GM12873 (cell line): Measurements from ENCODE around the gene KRTAP10-10.
A peak's percentile ranks its signal among the peaks of the same experiment; 100 is the strongest.

Experiments used
- TF ChIP-seq, protein P1 (sequence below): IDR thresholded peaks from 2 replicates; pipeline ENCODE4 v1.5.1; 2012; ENCODE audit warnings: low read depth, mild to moderate bottlenecking, moderate library complexity, low read length, control low read depth; ENCODE audit not compliant: insufficient read depth; ENCODE audit errors: missing control alignments

Gene KRTAP10-10

DNA sequence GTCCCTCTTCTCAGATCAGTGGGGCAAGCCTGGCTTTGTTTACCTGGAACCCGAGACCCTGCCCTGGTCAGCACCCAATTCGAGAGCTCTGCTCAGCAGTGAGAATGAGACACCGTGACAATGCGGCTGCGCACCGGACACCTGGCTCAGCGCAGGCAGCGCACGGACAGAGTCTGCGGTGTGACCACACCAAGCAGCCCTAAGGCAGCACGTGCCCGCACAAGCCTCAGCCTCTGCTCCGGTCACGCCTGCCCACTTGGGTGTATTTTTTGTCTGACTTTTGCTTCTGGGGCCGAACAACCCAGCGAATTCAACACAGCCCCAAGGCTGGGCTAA, 20.6 kb upstream of the KRTAP10-10 start:
- TF ChIP-seq, protein P1, sequence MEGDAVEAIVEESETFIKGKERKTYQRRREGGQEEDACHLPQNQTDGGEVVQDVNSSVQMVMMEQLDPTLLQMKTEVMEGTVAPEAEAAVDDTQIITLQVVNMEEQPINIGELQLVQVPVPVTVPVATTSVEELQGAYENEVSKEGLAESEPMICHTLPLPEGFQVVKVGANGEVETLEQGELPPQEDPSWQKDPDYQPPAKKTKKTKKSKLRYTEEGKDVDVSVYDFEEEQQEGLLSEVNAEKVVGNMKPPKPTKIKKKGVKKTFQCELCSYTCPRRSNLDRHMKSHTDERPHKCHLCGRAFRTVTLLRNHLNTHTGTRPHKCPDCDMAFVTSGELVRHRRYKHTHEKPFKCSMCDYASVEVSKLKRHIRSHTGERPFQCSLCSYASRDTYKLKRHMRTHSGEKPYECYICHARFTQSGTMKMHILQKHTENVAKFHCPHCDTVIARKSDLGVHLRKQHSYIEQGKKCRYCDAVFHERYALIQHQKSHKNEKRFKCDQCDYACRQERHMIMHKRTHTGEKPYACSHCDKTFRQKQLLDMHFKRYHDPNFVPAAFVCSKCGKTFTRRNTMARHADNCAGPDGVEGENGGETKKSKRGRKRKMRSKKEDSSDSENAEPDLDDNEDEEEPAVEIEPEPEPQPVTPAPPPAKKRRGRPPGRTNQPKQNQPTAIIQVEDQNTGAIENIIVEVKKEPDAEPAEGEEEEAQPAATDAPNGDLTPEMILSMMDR, result no peak

DNA sequence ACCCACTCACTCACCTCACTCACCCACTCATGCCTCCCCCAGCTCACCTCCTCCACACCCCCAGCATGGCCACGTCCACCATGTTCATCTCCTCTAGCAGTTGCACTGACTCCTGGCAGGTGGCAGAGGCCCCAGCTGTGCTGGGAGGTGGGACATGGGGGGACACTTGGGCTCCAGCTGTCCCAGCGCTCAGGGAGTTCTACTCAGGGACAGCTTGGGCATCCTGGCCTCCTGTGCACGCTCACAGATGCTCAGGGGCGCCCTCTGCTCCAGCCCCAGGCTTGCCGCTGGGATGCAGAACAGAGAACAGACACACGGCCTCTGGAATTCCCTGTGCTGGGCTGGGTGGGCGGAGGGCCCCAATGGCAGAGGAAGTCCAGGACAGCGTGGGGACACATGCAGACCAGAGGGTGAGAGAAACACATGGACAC, 20.1 kb upstream of the KRTAP10-10 start:
- TF ChIP-seq, protein P1, result no peak

DNA sequence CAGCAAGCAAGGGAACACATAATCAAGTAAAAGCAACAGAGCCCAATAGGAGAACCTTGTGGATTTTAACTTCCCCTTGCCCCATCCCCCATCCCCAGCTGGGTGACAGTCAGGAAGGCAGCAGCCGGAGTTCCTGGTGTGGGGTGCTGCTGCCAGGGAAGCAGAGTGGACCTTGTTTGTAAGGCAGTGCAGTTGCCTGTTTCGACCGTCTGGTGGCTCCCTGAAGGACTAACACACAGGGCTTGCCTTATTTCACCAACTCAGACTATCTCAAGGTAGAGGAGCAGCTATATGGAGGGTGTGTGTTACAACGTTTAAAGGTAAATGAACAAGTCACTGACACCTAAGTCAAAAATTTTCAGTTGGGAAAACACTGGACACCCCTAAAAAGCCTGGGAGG, 18.7 kb upstream of the KRTAP10-10 start:
- TF ChIP-seq, protein P1, result peak; percentile 31

GRCh38 chr21:44618909-44619308, 18.2 kb upstream of the KRTAP10-10 start:
- TF ChIP-seq, protein P1, result no peak

DNA sequence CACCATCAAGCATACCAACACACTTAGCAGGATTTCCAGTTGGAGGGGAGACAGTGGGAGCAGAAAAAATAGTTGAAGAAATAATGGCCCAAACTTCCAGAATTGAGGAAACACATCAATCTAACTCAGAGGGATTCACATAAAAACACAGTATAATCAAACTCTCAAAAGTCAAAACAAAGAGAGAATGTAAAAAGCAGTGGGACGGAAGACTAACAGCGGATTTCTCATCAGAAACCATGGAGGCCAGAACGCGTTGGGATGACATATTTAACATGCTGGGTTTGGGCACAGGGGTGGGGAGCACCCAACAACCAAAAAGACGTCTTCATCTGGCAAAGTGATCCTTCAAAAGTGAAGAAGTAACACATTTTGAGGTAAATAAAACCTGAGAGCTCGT, 17.3 kb upstream of the KRTAP10-10 start:
- TF ChIP-seq, protein P1, result no peak

- TF ChIP-seq, protein P1, result no peak
These were observed 13.6 kb upstream of the KRTAP10-10 start for GRCh38 chr21:44623575-44623974.

DNA sequence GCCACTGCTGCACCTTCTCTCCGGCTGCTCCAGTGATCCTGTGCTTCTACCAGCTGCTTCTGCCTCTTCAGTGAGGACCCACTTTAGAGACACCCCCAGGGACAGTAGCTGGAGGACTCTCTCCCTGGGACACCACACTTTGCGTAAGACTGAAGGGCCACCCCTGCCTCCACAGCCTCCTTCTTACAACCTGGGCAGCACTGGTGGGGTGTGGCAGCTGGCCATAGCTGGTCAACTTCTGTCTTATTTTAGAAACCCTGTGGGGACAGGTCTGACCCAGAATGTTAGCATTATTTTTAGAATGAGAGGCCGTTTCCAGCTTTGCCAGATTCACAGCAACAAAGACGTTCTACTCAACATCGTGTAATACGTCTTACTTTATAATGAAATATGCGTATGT, 11.4 kb upstream of the KRTAP10-10 start:
- TF ChIP-seq, protein P1, result no peak
